ENCODE measurements around the gene LTBP1.

DNA sequence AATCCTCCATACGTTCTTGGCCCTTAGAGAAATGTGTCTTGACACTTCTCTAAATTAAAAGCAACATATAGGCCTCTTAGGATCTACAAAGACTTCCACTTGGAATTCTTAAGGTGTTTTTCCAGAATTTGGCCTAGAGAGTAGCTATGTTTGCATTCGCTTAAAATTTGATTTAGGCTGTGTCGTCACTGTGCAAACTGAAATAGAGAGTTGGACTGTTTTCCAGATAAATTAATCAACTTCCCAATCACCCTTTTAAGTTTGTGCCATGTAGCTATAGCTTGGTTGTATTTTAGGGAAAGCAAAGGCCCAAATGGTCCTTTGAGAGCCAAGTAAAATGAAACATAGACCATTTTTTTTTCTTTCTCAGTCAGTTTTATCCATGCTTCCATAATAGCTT, 401.1 kb downstream of the LTBP1 start:
- TF ChIP-seq, protein P1, sequence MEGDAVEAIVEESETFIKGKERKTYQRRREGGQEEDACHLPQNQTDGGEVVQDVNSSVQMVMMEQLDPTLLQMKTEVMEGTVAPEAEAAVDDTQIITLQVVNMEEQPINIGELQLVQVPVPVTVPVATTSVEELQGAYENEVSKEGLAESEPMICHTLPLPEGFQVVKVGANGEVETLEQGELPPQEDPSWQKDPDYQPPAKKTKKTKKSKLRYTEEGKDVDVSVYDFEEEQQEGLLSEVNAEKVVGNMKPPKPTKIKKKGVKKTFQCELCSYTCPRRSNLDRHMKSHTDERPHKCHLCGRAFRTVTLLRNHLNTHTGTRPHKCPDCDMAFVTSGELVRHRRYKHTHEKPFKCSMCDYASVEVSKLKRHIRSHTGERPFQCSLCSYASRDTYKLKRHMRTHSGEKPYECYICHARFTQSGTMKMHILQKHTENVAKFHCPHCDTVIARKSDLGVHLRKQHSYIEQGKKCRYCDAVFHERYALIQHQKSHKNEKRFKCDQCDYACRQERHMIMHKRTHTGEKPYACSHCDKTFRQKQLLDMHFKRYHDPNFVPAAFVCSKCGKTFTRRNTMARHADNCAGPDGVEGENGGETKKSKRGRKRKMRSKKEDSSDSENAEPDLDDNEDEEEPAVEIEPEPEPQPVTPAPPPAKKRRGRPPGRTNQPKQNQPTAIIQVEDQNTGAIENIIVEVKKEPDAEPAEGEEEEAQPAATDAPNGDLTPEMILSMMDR (IDR thresholded peaks at IDR 0.05), result no peak
- TF ChIP-seq POLR2A (IDR thresholded peaks at IDR 0.05), result no peak
